IPS-15b (cell line): ENCODE data around the gene SCYGR2.

Experiments used
- H3K27me3 ChIP-seq: one replicate; pipeline ENCODE4 v1.6.1; 2013; ENCODE audit warnings: low read length; ENCODE audit not compliant: control insufficient read depth, insufficient read depth
- H3K36me3 ChIP-seq: one replicate; pipeline ENCODE4 v1.6.1; 2013; ENCODE audit warnings: low read length; ENCODE audit not compliant: control insufficient read depth, insufficient read depth
- H3K4me1 ChIP-seq: one replicate; pipeline ENCODE4 v1.6.1; 2013; ENCODE audit warnings: mild to moderate bottlenecking, low read length; ENCODE audit not compliant: control insufficient read depth, insufficient read depth
- H3K4me3 ChIP-seq: one replicate; pipeline ENCODE4 v1.5.1; 2013; ENCODE audit warnings: low read depth, low read length
- H3K9ac ChIP-seq: one replicate; pipeline ENCODE4 v1.6.1; 2013; ENCODE audit warnings: low read depth, mild to moderate bottlenecking, low read length
- H3K9me3 ChIP-seq: one replicate; pipeline ENCODE4 v1.6.1; 2013; ENCODE audit warnings: mild to moderate bottlenecking, low read length; ENCODE audit not compliant: control insufficient read depth, insufficient read depth

SCYGR2 gene

DNA sequence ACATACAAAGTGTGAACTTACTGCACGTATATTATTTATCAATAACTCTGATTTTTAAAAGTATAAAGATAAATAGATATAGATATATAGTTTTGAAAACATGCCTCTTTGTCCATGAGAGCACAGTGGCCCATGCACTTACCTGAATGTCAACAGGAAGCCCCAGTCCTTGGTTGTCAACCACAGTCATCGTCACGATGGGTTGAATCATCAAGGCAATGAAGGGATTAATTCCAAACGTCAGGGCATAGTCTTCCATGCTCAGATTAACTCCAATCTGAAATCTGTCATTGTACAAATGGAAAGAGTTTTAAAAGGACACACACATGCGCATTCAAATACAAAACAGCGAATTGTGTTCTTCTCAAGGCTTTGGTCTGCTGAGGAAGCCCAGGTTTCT lies 34.1 kb downstream of the SCYGR2 start:
- no peaks in the 10 kb centered on the region for H3K4me1 ChIP-seq
- no peaks in the 10 kb centered on the region for H3K9me3 ChIP-seq
- H3K27me3 ChIP-seq = no peaks in the 10 kb centered on the region
- H3K4me3 ChIP-seq = no peak overlapping the region
- no peaks in the 10 kb centered on the region for H3K36me3 ChIP-seq
- H3K9ac ChIP-seq = no peak overlapping the region

DNA sequence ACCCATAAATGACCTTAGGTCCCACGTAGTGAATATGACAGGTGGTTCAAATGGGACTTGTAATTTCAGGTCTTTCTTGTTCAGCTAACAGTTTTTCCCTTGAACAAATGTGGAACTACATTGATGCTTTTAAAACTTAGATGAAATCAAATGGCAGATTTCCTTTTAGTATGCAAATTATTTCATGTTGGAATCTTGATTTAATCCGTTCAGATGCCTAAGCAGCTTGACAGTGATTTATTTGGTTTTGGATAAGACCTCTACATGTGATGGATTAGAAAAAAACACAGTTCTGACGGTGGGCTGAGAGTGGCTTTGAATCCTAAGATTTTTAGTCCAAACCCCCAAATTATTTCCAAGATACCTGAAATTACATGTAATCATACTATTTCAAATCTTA lies 35.5 kb downstream of the SCYGR2 start:
- no peaks in the 10 kb centered on the region for H3K9me3 ChIP-seq
- H3K4me3 ChIP-seq = no peak overlapping the region
- no peaks in the 10 kb centered on the region for H3K27me3 ChIP-seq

DNA sequence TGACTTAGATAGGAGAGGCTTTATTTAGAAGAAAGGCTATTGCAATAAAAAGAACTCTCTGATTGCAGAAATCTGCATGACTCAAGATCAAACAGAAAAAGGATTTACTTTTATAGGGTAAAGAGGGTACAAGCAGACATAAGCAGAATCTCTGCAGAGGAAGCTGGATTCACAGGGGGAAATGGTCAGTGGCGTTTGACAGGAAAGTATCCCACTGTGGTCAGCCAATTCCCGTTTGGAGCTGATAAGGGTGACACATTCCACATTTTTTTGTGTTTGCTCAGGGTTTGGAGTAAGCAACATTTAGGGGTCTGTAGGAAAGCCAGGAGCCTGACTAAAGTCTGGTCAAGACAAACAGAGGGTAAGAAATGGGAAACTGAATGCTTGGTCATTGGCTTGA lies 44.0 kb downstream of the SCYGR2 start:
- H3K9me3 ChIP-seq = no peaks in the 10 kb centered on the region
- H3K36me3 ChIP-seq = no peaks in the 10 kb centered on the region
- no peaks in the 10 kb centered on the region for H3K4me1 ChIP-seq
- no peaks in the 10 kb centered on the region for H3K27me3 ChIP-seq
- no peak overlapping the region for H3K9ac ChIP-seq
- no peak overlapping the region for H3K4me3 ChIP-seq

More for the DNA sequence above, 35.5 kb downstream of the SCYGR2 start:
- H3K36me3 ChIP-seq = no peaks in the 10 kb centered on the region
- no peaks in the 10 kb centered on the region for H3K4me1 ChIP-seq
- no peak overlapping the region for H3K9ac ChIP-seq

DNA sequence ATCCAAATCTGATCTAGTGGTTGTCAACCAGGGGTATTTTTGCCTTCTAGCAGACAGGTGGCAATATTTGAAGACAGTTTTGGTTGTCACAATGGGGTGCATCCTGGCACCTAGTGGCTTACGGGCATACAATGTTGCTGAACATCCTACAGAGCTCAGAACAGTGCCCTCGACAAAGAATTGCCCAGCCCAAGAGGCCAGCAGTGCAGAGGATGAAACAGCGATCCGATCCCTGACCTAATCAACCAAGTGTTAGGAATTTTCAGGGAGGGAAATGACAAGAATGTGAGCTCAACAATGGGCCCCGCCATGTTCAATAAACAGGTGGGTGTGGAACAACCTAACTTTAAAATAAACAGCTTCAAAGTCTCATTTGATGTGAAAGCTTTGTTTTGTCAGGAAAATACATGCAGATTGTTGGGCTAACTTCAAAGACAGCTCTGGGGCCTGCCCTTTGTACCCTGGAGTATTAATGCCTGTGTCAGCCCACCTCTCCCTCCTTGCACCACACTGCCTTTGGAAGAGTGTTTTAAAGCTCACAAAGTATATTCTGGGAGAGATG lies 45.4 kb downstream of the SCYGR2 start:
- Histone ChIP-seq H3K36me3 (no peaks in the 10 kb centered on the region), H3K4me1 (no peaks in the 10 kb centered on the region), H3K9ac (no peak overlapping the region), H3K4me3 (no peak overlapping the region), H3K27me3 (no peaks in the 10 kb centered on the region), H3K9me3 (no peaks in the 10 kb centered on the region)
